Skeletal muscle tissue (tissue), 4 donors: ENCODE measurements around the gene HLTF. TPM values are rescaled to one million over a fixed set of nuclear protein-coding genes. Genes with fewer than 3 reads are reported as not detected.

Experiments
- H3K27ac ChIP-seq: one replicate; pipeline ENCODE4 v1.7.0; 2013; ENCODE audit warnings: mild to moderate bottlenecking, low read depth, low read length, inconsistent platforms
- H3K27me3 ChIP-seq, 3 donors: one replicate each; pipeline ENCODE4 v1.7.0; 2013; ENCODE audit warnings: low read length in 3 of 3; ENCODE audit not compliant: control insufficient read depth in 3 of 3, insufficient read depth in 3 of 3
- H3K36me3 ChIP-seq, 3 donors: one replicate each; pipeline ENCODE4 v1.7.0; 2013; ENCODE audit warnings: low read length in 3 of 3; ENCODE audit not compliant: control insufficient read depth in 3 of 3, insufficient read depth in 3 of 3
- H3K4me1 ChIP-seq, 3 donors: one replicate each; pipeline ENCODE4 v1.7.0; 2013; ENCODE audit warnings: low read length in 3 of 3, mild to moderate bottlenecking in 3 of 3; ENCODE audit not compliant: control insufficient read depth in 3 of 3, insufficient read depth in 3 of 3
- H3K4me3 ChIP-seq, 3 donors: one replicate each; pipeline ENCODE4 v1.7.0; 2013; ENCODE audit warnings: low read length in 3 of 3
- H3K9ac ChIP-seq, 3 donors: one replicate each; pipeline ENCODE4 v1.7.0; 2013; ENCODE audit warnings: low read length in 3 of 3, mild to moderate bottlenecking in 3 of 3, moderate library complexity in 2 of 3, low read depth in 1 of 3
- H3K9me3 ChIP-seq, 3 donors: one replicate each; pipeline ENCODE4 v1.7.0; 2013; ENCODE audit warnings: low read length in 3 of 3; ENCODE audit not compliant: control insufficient read depth in 3 of 3
- total RNA-seq: library from RNA; depleted of rRNA; stranded (reverse); fragments of >200 nt; gene quantifications from one replicate; pipeline ENCODE4 v1.2.3, GENCODE V29; 2014
- donor health status: Osteomylitis.

HLTF gene
- total RNA-seq, 1 donor from 2014 or later: 26.6 TPM

DNA sequence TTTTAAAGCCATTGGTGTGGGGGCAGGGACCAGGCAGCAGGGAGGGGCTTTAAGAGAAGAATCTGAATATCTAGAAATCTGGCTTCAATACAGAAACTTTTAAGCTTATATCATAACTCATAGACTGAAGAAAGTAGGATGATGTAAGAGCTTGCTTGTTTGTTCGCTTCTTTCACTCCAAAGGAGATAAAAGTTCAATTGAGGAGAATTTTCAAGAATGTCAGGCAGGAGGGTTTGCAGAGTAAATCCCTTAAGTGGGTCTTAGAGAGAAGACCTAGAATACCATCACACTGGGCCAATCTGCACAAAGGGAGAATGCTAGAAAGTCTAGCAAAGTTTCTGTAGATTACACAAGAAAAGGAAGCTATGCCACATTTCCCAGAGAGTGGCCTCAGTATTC lies 4.1 kb upstream of the HLTF start:
- no peak overlapping the region for H3K9ac ChIP-seq
- H3K9me3 ChIP-seq: no peaks in the 10 kb centered on the region
- no peaks in the 10 kb centered on the region for H3K36me3 ChIP-seq
- H3K4me1 ChIP-seq: peaks cover 2 to 11% (median 4%) of the 10 kb centered on the region in 3 donors
- H3K27me3 ChIP-seq: no peaks in the 10 kb centered on the region
- H3K27ac ChIP-seq: no peak overlapping the region
- no peak overlapping the region for H3K4me3 ChIP-seq

GRCh38 chr3:149089395-149089794 lies 3.1 kb upstream of the HLTF start:
- Histone ChIP-seq H3K9me3 (no peaks in the 10 kb centered on the region), H3K36me3 (peaks cover 0 to 2% (median 0%) of the 10 kb centered on the region in 3 donors), H3K9ac (no peak overlapping the region), H3K4me3 (no peak overlapping the region), H3K27me3 (no peaks in the 10 kb centered on the region), H3K27ac (no peak overlapping the region), H3K4me1 (peaks cover 6 to 16% (median 11%) of the 10 kb centered on the region in 3 donors)

GRCh38 chr3:149087208-149087607 lies 875 bp upstream of the HLTF start:
- peaks cover 0 to 5% (median 3%) of the 10 kb centered on the region in 3 donors for H3K36me3 ChIP-seq
- H3K9me3 ChIP-seq: no peaks in the 10 kb centered on the region
- H3K27me3 ChIP-seq: no peaks in the 10 kb centered on the region
- H3K27ac ChIP-seq: no peak overlapping the region
- no peak overlapping the region for H3K9ac ChIP-seq
- peaks cover 6 to 16% (median 11%) of the 10 kb centered on the region in 3 donors for H3K4me1 ChIP-seq
- no peak overlapping the region for H3K4me3 ChIP-seq

GRCh38 chr3:149085828-149086231 lies 503 bp downstream of the HLTF start:
- H3K4me1 ChIP-seq: peaks cover 6 to 16% (median 11%) of the 10 kb centered on the region in 3 donors
- peak overlapping the region; percentile 54 for H3K27ac ChIP-seq
- peak overlapping the region; percentile 80 to 89 (median 84) for H3K9ac ChIP-seq
- H3K9me3 ChIP-seq: no peaks in the 10 kb centered on the region
- peaks cover 0 to 8% (median 3%) of the 10 kb centered on the region in 3 donors for H3K36me3 ChIP-seq
- peak overlapping the region; percentile 91 to 96 (median 94) for H3K4me3 ChIP-seq
- no peaks in the 10 kb centered on the region for H3K27me3 ChIP-seq

GRCh38 chr3:149081772-149082171 lies 4.6 kb downstream of the HLTF start:
- Histone ChIP-seq H3K27ac (no peak overlapping the region), H3K36me3 (peaks cover 0 to 8% (median 3%) of the 10 kb centered on the region in 3 donors), H3K9ac (no peak overlapping the region), H3K27me3 (no peaks in the 10 kb centered on the region), H3K4me3 (no peak overlapping the region), H3K4me1 (peaks cover 6 to 15% (median 11%) of the 10 kb centered on the region in 3 donors), H3K9me3 (no peaks in the 10 kb centered on the region)

DNA sequence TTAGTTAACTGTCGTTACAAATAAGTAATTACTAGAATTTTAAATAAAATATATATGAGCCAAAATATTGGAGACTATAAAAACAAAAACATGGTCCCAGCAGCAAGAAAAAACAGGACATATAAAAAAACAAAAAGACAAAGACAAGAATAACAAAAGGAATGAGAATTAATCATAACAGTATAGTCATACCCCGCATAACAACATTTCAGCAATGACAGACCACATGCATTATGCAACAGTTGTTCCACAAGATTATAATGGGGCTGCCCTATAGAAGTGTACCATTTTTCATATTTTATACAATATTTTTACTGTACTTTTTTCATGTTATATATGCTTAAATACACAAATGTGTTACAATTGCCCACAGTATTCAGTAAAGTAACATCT lies 5.6 kb downstream of the HLTF start:
- Histone ChIP-seq H3K4me3 (no peak overlapping the region), H3K9me3 (no peaks in the 10 kb centered on the region), H3K36me3 (peaks cover under 1 to 8% (median 3%) of the 10 kb centered on the region in 3 donors), H3K27ac (no peak overlapping the region), H3K4me1 (peaks cover 6 to 9% (median 7%) of the 10 kb centered on the region in 3 donors), H3K9ac (no peak overlapping the region), H3K27me3 (no peaks in the 10 kb centered on the region)

DNA sequence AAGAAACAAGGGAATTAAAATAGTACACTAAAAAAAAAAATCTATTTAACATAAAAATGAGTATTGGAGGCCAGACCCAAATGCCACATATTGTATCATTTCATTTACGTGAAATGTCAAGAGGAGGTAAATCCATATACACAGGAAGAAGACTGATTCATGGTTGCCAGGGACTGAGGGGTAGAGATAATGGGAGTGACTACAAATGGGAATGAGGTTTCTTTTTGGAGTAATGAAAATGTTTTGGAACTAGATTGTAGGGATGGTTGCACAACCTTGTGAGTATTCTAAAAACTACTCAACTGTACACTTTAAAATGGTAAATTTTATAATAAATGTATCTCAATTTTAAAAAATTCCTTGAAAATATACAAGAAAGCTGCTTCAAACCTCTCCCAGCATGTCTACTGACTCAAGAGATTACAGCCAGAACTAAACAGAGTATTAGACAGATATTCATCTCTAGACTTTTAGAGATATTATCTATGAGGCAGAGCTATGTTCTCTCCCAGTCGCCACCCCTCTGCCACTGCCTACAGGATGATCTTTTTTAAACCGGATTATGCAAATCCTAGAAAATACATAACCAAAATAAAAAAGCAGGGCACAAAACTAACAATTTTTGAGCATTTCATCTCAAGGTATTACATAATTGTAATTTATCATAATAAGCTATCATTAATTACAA lies 6.2 kb downstream of the HLTF start:
- Histone ChIP-seq H3K27me3 (no peaks in the 10 kb centered on the region), H3K4me1 (peaks cover under 1 to 4% (median 2%) of the 10 kb centered on the region in 3 donors), H3K9me3 (no peaks in the 10 kb centered on the region), H3K27ac (no peak overlapping the region), H3K9ac (no peak overlapping the region), H3K36me3 (peaks cover 3 to 8% (median 6%) of the 10 kb centered on the region in 3 donors), H3K4me3 (no peak overlapping the region)

DNA sequence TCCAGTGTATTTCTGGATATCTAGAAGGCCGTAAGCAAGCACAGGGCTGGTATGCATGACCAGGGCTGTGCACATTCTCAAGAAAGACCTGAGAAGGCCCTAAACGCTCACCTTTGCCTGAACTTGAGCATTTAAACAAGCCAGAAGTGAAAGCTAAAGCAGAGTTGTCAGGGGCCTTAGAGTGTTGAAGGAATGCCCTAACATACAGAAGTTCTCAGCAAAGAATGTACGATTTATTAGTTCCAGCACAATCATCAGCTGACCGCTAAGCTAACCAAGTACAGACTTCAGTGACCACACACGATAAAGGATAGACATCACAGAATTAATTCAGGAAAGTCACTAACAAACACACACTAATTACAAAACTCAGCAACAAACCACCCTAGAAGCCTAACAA lies 8.7 kb downstream of the HLTF start:
- peaks cover 6 to 16% (median 14%) of the 10 kb centered on the region in 3 donors for H3K36me3 ChIP-seq
- no peak overlapping the region for H3K4me3 ChIP-seq
- no peak overlapping the region for H3K9ac ChIP-seq
- no peaks in the 10 kb centered on the region for H3K27me3 ChIP-seq
- no peaks in the 10 kb centered on the region for H3K9me3 ChIP-seq
- no peak overlapping the region for H3K27ac ChIP-seq
- no peaks in the 10 kb centered on the region for H3K4me1 ChIP-seq

DNA sequence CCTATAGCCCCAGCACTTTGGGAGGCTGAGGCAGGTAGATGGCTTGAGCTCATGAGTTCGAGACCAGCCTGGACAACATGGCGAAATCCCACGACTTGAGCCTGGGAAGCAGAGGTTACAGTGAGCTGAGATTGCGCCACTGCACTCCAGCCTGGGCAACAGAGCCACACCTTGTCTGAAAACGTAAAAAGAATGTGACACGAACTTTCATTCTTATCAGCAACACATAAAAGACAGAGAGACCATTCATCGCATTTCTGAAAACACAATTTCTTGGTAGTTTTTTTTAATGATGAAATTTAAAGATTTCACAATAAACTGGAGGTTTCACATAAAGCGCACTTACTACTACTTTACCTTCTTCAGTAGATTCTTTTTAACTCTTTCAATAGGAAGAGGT lies 18.4 kb downstream of the HLTF start:
- Histone ChIP-seq H3K27ac (no peak overlapping the region), H3K9ac (no peak overlapping the region), H3K27me3 (no peaks in the 10 kb centered on the region), H3K9me3 (no peaks in the 10 kb centered on the region), H3K4me3 (no peak overlapping the region), H3K4me1 (no peaks in the 10 kb centered on the region), H3K36me3 (peaks cover 0 to 25% (median 19%) of the 10 kb centered on the region in 3 donors)

- H3K27ac ChIP-seq: no peak overlapping the region
- H3K36me3 ChIP-seq: peaks cover 0 to 15% (median 11%) of the 10 kb centered on the region in 3 donors
- no peak overlapping the region for H3K4me3 ChIP-seq
- H3K9me3 ChIP-seq: no peaks in the 10 kb centered on the region
- no peak overlapping the region for H3K9ac ChIP-seq
- H3K4me1 ChIP-seq: no peaks in the 10 kb centered on the region
- H3K27me3 ChIP-seq: no peaks in the 10 kb centered on the region
Measured at GRCh38 chr3:149061776-149062175, 24.6 kb downstream of the HLTF start.
